Endothelial cell of umbilical vein (primary cell): Measurements from ENCODE around the gene LPP. TPM values are rescaled to one million over a fixed set of nuclear protein-coding genes. Genes with fewer than 3 reads are reported as not detected.

Source experiments
- BruUV-seq: library from RNA; stranded (reverse); fragments of 400-500 nt; replicated peaks from 2 replicates; lab custom pipeline; 2021; lab: Mats Ljungman, UMichigan
- CTCF ChIA-PET: fragments of 300-600, 350-600 bp; sonication (Branson Sonifier 250); formaldehyde crosslinking; loops from one replicate; lab custom pipeline; 2021; ENCODE audit warnings: antibody characterized with exemption, inconsistent platforms; lab: Charles Lee
- POLR2A ChIA-PET: fragments of 300-600, 350-600 bp; sonication (Branson Sonifier 250); formaldehyde crosslinking; loops from one replicate; lab custom pipeline; 2021; ENCODE audit warnings: antibody characterized with exemption, inconsistent platforms; lab: Charles Lee
- DNase-seq: peaks from one replicate; pipeline ENCODE4 v3.0.0-alpha.2; 2011; ENCODE audit warnings: low read depth, low spot score
- FAIRE-seq: peaks from 2 replicates; lab custom pipeline; 2011; peaks lifted over from hg19 to GRCh38; lab: Jason Lieb, UNC
- H2AFZ ChIP-seq: 2 replicates; pipeline ENCODE4 v1.6.0; 2012; ENCODE audit warnings: low read depth, low read length, control low read depth, inconsistent platforms
- H3K27ac ChIP-seq: 2 replicates; pipeline ENCODE4 v1.5.1; 2011; ENCODE audit warnings: low read depth, mild to moderate bottlenecking, control low read depth, low read length, moderate library complexity; ENCODE audit not compliant: insufficient read depth
- H3K27me3 ChIP-seq, 2 experiments: 2 replicates each; pipeline versions ENCODE4 v1.6.0 to v1.6.1; 2011; ENCODE audit warnings: low read length in 2 of 2, mixed read lengths in 1 of 2; ENCODE audit not compliant: control insufficient read depth in 2 of 2, insufficient read depth in 2 of 2
- H3K36me3 ChIP-seq, 2 experiments: 2 replicates in 1 of 2; 3 replicates in 1 of 2; pipeline ENCODE4 v1.5.1; 2011; ENCODE audit warnings: low read length in 2 of 2, mild to moderate bottlenecking in 1 of 2, moderate library complexity in 1 of 2; ENCODE audit not compliant: control insufficient read depth in 2 of 2, insufficient read depth in 2 of 2; ENCODE audit errors: extremely low read depth in 1 of 2
- H3K4me1 ChIP-seq: 3 replicates; pipeline ENCODE4 v1.5.1; 2011; ENCODE audit warnings: mild to moderate bottlenecking, low read length; ENCODE audit not compliant: control insufficient read depth, insufficient read depth; ENCODE audit errors: extremely low read depth
- H3K4me2 ChIP-seq: 2 replicates; pipeline ENCODE4 v1.6.1; 2011; ENCODE audit warnings: low read length, control low read depth, mixed read lengths; ENCODE audit not compliant: insufficient read depth
- H3K4me3 ChIP-seq, 3 experiments: fragments of 200-600 bp in 1 of 3; sonication (generic), shearing (Covaris generic) in 1 of 3; replicated peaks in 1 of 3; 2 replicates each; pipeline ENCODE4 v1.5.1; 2011 to 2016; ENCODE audit warnings: control low read depth in 3 of 3, low read length in 3 of 3, mild to moderate bottlenecking in 2 of 3, inconsistent platforms in 1 of 3, low read depth in 1 of 3, moderate library complexity in 1 of 3; ENCODE audit not compliant: insufficient read depth in 1 of 3
- H3K79me2 ChIP-seq: 2 replicates; pipeline ENCODE4 v1.6.0; 2012; ENCODE audit warnings: low read length, inconsistent platforms; ENCODE audit not compliant: control insufficient read depth, insufficient read depth
- H3K9ac ChIP-seq: replicated peaks from 2 replicates; pipeline ENCODE3; 2011; ENCODE audit warnings: low read length, control low read depth; ENCODE audit not compliant: insufficient read depth; ENCODE audit errors: extremely low read depth
- H3K9me1 ChIP-seq: replicated peaks from 3 replicates; pipeline ENCODE4 v1.6.0; 2011; ENCODE audit warnings: mild to moderate bottlenecking, low read length; ENCODE audit not compliant: control insufficient read depth, insufficient read depth; ENCODE audit errors: extremely low read depth
- H3K9me3 ChIP-seq: replicated peaks from 2 replicates; pipeline ENCODE4 v1.5.1; 2012; ENCODE audit warnings: low read length, inconsistent platforms; ENCODE audit not compliant: control insufficient read depth, insufficient read depth
- H4K20me1 ChIP-seq: replicated peaks from 2 replicates; pipeline ENCODE3; 2011; ENCODE audit warnings: mild to moderate bottlenecking, low read length; ENCODE audit not compliant: control insufficient read depth, insufficient read depth; ENCODE audit errors: extremely low read depth
- CTCF ChIP-seq, 2 donors: IDR thresholded peaks; 1 replicate in 1 of 2; 2 replicates in 1 of 2; pipeline ENCODE4 v1.5.1; 2011; ENCODE audit warnings: low read length in 2 of 2, mild to moderate bottlenecking in 2 of 2, moderate library complexity in 2 of 2, control low read depth in 1 of 2, inconsistent platforms in 1 of 2, low read depth in 1 of 2; ENCODE audit not compliant: insufficient read depth in 1 of 2; ENCODE audit errors: extremely low read depth in 1 of 2
- FOS ChIP-seq: IDR thresholded peaks from 2 replicates; pipeline ENCODE4 v1.6.1; 2011; ENCODE audit warnings: mild to moderate bottlenecking, low read length, moderate library complexity, borderline replicate concordance; ENCODE audit not compliant: insufficient read depth
- JUN ChIP-seq: IDR thresholded peaks from 2 replicates; pipeline ENCODE4 v1.6.1; 2011; ENCODE audit warnings: borderline replicate concordance, low read depth; ENCODE audit not compliant: insufficient read length, insufficient read depth
- MYC ChIP-seq: IDR thresholded peaks from one replicate; pipeline ENCODE4 v1.6.1; 2011; ENCODE audit warnings: mild to moderate bottlenecking, low read depth, low read length
- dilution Hi-C: fragments of 300-500 bp; cut with MboI; formaldehyde crosslinking; loops from one replicate; pipeline ENCODE4 v1.15.0; 2019; ENCODE audit warnings: low sequenced_read_pairs; ENCODE audit not compliant: extremely low pct_ligation_motif_present
- intact Hi-C: fragments of 100-400 bp; cut with micrococcal nuclease; formaldehyde crosslinking; loops from one replicate; pipeline ENCODE4 v1.10.0; 2022
- polyA plus RNA-seq, 4 experiments: library from polyadenylated mRNA; depleted of rRNA in 3 of 4; stranded (reverse) in 3 of 4; unstranded in 1 of 4; fragments of >200 nt; gene quantifications; 2 replicates each; pipeline versions ENCODE4 v1.2.1 to v1.2.3, GENCODE V29; 2011 to 2012; ENCODE audit warnings: missing spikeins in 1 of 4
- total RNA-seq: library from RNA; stranded (reverse); gene quantifications from 2 replicates; pipeline ENCODE4 v1.2.3, GENCODE V29; 2021
- TF ChIP-seq, protein P1 (sequence below): IDR thresholded peaks from 2 replicates; pipeline ENCODE4 v1.6.1; 2011; ENCODE audit not compliant: insufficient read depth, insufficient read length

The LPP gene
- total and polyA plus RNA-seq, 2 donors (not counting 3 experiments of a cell fraction or from before 2014, with no cell fraction given) = 16.9 to 153 TPM

DNA sequence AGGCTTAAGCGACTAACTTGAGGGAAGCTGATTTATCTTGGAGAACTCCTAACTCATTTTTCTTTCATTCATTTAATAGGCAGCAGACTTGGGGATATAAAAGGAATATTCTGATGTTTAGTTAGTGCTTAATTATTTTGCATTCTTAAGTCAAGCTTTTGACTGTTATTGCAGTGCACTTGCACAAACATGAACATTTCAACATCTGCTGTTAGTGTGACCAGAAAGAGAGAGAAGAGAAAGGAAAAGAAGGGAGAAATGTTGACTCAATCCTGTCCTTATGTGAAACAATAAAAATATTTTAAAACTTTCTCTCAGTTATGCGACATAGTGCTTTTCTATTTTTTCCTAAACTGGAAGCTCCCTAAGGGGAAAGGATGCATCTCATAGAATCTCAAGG lies 507.8 kb downstream of the LPP start:
- CTCF ChIA-PET = interaction anchor here (1.2 kb wide), 1 partner anchor 13 kb away, joined by 3 read pairs; no protein-coding TSS in a partner anchor
- dilution Hi-C loops = loop anchor here (25.0 kb wide), 1 partner anchor 925 kb away; the partner anchor contains the start of gene BCL6
- Histone ChIP-seq H3K79me2 (no peaks in the 10 kb centered on the region), H3K4me2 (no peak overlapping the region), H3K36me3 (no peaks in the 10 kb centered on the region), H3K4me3 (no peak overlapping the region), H3K9me3 (no peaks in the 10 kb centered on the region), H4K20me1 (no peaks in the 10 kb centered on the region), H3K4me1 (peaks cover 1% of the 10 kb centered on the region), H2AFZ (no peak overlapping the region), H3K9ac (no peak overlapping the region), H3K9me1 (no peaks in the 10 kb centered on the region), H3K27me3 (no peaks in the 10 kb centered on the region), H3K27ac (no peak overlapping the region)
- intact Hi-C loops = no loop called here
- BruUV-seq = no TSS peak
- TF ChIP-seq, protein P1, sequence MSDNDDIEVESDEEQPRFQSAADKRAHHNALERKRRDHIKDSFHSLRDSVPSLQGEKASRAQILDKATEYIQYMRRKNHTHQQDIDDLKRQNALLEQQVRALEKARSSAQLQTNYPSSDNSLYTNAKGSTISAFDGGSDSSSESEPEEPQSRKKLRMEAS = no peak
- TF ChIP-seq JUN = no peak
- TF ChIP-seq MYC = no peak
- TF ChIP-seq CTCF (IDR thresholded peaks at IDR 0.05; ENCODE audit: extremely low read depth in 1 of 2, insufficient read depth in 1 of 2, low read depth in 1 of 2, low read length in 2 of 2) = no peak
- no peak for TF ChIP-seq FOS
- DNase-seq (no peak), FAIRE-seq (no peak)
- POLR2A ChIA-PET = no interaction called here
